ENCODE data around the gene SNX9. TPM values are rescaled to one million over a fixed set of nuclear protein-coding genes. Genes with fewer than 3 reads are reported as not detected.

SNX9 gene
- total RNA-seq, 2 experiments from 2014 or later, result 46.6 to 48.5 TPM

DNA sequence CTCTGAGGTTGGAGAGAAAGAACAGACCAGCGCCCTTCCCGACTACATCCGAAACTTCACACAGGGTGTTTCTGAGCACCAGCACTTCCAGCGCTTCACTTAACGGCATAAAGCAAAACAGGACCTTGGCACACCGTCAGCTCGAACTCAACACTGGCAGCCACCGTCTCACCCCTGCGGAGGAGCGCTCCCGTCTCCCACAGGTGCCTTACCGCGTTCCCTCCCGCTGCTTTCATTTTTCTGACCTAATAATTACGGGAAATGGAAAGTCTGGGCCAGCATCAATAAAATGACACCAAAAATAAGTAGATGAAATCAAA, 120.9 kb downstream of the SNX9 start:
- Mint-ChIP-seq H3K4me1 (ENCODE audit: low read depth) (peaks cover 4% of the 10 kb centered on the region), H3K27ac (peak overlapping the region; percentile 39), H3K36me3 (ENCODE audit: low read depth) (peaks cover 83% of the 10 kb centered on the region), H3K9me3 (no peaks in the 10 kb centered on the region), H3K4me3 (no peak overlapping the region), H3K27me3 (no peaks in the 10 kb centered on the region)
- ChIA-PET CTCF (no interaction called here), POLR2A (no interaction called here)
- Histone ChIP-seq H3K27me3 (ENCODE audit: control insufficient read depth in 1 of 2, insufficient read depth in 2 of 2, low read length in 2 of 2) (no peaks in the 10 kb centered on the region), H3K4me3 (ENCODE audit: low read length) (no peak overlapping the region), H3K4me1 (ENCODE audit: insufficient read depth, low read length) (no peaks in the 10 kb centered on the region), H3K36me3 (ENCODE audit: insufficient read depth, low read length) (peaks cover 45% of the 10 kb centered on the region), H3K27ac (ENCODE audit: low read depth in 1 of 2, low read length in 2 of 2) (no peak overlapping the region), H3K9me3 (ENCODE audit: control insufficient read depth in 1 of 2, insufficient read depth in 1 of 2, low read length in 2 of 2) (no peaks in the 10 kb centered on the region)
- no peak for ATAC-seq (ENCODE audit: poor library complexity)
- TF ChIP-seq CTCF (IDR thresholded peaks at IDR 0.05), result no peak
- intact Hi-C loops (cut with DNase I, micrococcal nuclease), result loop anchor here in 1 of 2 experiments (5.0 kb wide), 1 partner anchor 128 kb away; no protein-coding TSS in a partner anchor
- DNase-seq, result no peak

DNA sequence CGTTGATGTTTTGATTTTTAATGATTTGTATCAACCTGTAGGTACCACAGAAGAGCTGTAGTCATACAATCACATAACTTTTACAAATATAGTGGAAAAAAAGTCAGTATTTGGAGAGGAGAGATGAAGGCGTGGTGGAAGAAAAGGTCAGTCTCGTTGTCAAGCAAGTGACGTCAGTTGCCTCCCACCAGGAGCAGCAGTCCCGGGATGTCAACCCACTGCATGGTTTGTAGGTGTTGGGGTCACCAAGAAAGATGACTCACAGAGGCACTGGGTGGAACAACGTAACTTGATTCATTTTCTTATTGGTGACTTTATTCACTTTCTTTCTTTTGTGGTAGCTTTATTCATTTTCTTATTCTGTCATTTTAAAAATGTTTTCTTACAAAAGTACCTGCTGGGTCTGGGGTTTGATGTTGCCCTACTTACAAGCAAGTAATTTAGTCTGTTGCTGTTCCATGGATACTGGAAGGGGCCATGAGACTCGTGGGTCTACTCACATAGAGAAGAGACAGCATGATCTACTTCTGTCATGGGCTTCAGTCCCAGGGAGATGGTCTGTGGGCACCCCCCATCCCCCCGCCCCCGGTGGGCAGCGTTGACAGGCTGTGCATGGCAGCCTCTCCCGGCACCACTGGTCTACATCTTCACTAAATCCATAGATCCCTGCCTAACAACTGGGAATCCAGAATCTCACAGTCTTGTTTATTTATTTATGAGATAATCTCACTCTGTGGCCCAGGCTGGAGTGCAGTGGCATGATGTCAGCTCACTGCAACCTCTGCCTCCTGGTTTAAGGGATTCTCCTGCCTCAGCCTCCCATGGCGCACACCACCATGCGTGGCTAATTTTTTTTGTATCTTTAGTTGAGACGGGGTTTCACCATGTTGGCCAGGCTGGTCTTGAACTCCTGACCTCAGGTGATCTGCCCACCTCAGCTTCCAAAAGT, 122.2 kb downstream of the SNX9 start:
- Mint-ChIP-seq H3K27ac (peak overlapping the region; percentile 21), H3K9me3 (peaks cover 6% of the 10 kb centered on the region), H3K4me1 (ENCODE audit: low read depth) (peaks cover 4% of the 10 kb centered on the region), H3K36me3 (ENCODE audit: low read depth) (peaks cover 72% of the 10 kb centered on the region), H3K4me3 (no peak overlapping the region), H3K27me3 (no peaks in the 10 kb centered on the region)
- intact Hi-C loops (cut with DNase I, micrococcal nuclease), result loop anchor here in 1 of 2 experiments (5.0 kb wide), 3 partner anchors 127 to 628 kb away; no protein-coding TSS in a partner anchor
- ATAC-seq (ENCODE audit: poor library complexity) (no peak), DNase-seq (no peak)
- ChIA-PET POLR2A (no interaction called here), CTCF (no interaction called here)
- H3K27me3 ChIP-seq (ENCODE audit: control insufficient read depth in 1 of 2, insufficient read depth in 2 of 2, low read length in 2 of 2), result no peaks in the 10 kb centered on the region
- H3K4me1 ChIP-seq (ENCODE audit: insufficient read depth, low read length), result no peaks in the 10 kb centered on the region
- H3K4me3 ChIP-seq (ENCODE audit: low read length), result no peak overlapping the region
- H3K9me3 ChIP-seq (ENCODE audit: control insufficient read depth in 1 of 2, insufficient read depth in 1 of 2, low read length in 2 of 2), result peaks cover 0 to 11% of the 10 kb centered on the region in 2 experiments
- TF ChIP-seq CTCF (IDR thresholded peaks at IDR 0.05), result no peak
- peaks cover 34% of the 10 kb centered on the region for H3K36me3 ChIP-seq (ENCODE audit: insufficient read depth, low read length)
- no peak overlapping the region for H3K27ac ChIP-seq (ENCODE audit: low read depth in 1 of 2, low read length in 2 of 2)

DNA sequence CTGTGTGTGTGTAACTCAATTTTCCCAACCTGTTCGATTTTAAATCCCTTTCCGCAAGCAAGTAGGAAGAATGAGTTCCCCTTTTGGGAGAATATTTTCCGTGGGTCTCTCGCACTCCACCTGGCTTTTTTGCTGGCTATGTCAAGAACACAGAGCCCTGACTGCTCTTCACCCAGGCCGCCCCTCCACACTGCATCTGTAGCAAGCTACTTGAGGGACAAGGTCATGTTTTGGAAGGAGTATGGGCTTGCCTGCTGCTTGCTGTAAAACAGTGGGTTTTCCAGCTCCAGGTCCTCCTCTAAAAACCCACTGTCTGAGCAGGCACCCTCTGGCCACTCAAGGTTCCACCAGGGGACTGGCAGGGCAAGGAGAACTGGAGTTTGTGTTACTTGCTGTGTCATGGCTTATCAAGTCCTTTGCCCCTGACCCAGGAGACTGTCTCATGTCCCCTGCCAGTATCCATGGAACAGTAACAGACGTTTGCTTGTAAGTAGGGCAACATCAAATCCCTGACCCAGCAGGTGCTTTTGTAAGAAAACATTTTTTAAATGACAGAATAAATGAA, 123.1 kb downstream of the SNX9 start:
- peaks cover 9% of the 10 kb centered on the region for H3K9me3 Mint-ChIP-seq
- no peak overlapping the region for H3K4me3 Mint-ChIP-seq
- Histone ChIP-seq H3K27ac (ENCODE audit: low read depth in 1 of 2, low read length in 2 of 2) (no peak overlapping the region), H3K4me1 (ENCODE audit: insufficient read depth, low read length) (no peaks in the 10 kb centered on the region), H3K4me3 (ENCODE audit: low read length) (no peak overlapping the region), H3K9me3 (ENCODE audit: control insufficient read depth in 1 of 2, insufficient read depth in 1 of 2, low read length in 2 of 2) (peaks cover 0 to 11% of the 10 kb centered on the region in 2 experiments), H3K36me3 (ENCODE audit: insufficient read depth, low read length) (peaks cover 27% of the 10 kb centered on the region), H3K27me3 (ENCODE audit: control insufficient read depth in 1 of 2, insufficient read depth in 2 of 2, low read length in 2 of 2) (no peaks in the 10 kb centered on the region)
- no peak for DNase-seq
- intact Hi-C loops (cut with DNase I, micrococcal nuclease), result loop anchor here in 1 of 2 experiments (5.0 kb wide), 2 partner anchors 189 to 629 kb away; no protein-coding TSS in a partner anchor
- POLR2A ChIA-PET, result interaction anchor here (1.2 kb wide), 1 partner anchor 80 kb away, joined by 3 read pairs; no protein-coding TSS in a partner anchor
- ATAC-seq (ENCODE audit: poor library complexity), result no peak
- H3K36me3 Mint-ChIP-seq (ENCODE audit: low read depth), result peaks cover 64% of the 10 kb centered on the region
- CTCF ChIA-PET, result interaction anchor here (0.9 to 1.7 kb wide), 2 partner anchors 73 to 631 kb away, joined by 3 to 8 read pairs; no protein-coding TSS in a partner anchor
- TF ChIP-seq CTCF (IDR thresholded peaks at IDR 0.05), result no peak
- no peaks in the 10 kb centered on the region for H3K27me3 Mint-ChIP-seq
- peak overlapping the region; percentile 21 for H3K27ac Mint-ChIP-seq
- H3K4me1 Mint-ChIP-seq (ENCODE audit: low read depth), result peaks cover 4% of the 10 kb centered on the region
